CD14-positive monocyte (primary cell): ENCODE data around the gene NPIPA2. TPM values are rescaled to one million over a fixed set of nuclear protein-coding genes. Genes with fewer than 3 reads are reported as not detected.
"Not testable (repeated sequence)": the region's sequence is repeated elsewhere in the genome, so short reads cannot be mapped to it uniquely, and the experiment has no call there.

Experiments used
- DNase-seq, 3 donors: peaks; one replicate each; pipeline ENCODE4 v3.0.0-alpha.2; 2011 to 2022
- H2AFZ ChIP-seq: 2 replicates; pipeline ENCODE4 v1.6.0; 2012; ENCODE audit warnings: mild to moderate bottlenecking, low read depth, low read length, inconsistent platforms; ENCODE audit not compliant: insufficient read depth, poor library complexity, severe bottlenecking
- H3K27ac ChIP-seq, 2 donors: 1 replicate in 1 of 2; 2 replicates in 1 of 2; pipeline ENCODE4 v1.5.1; 2012 to 2013; ENCODE audit warnings: low read length in 2 of 2, control low read depth in 1 of 2, inconsistent platforms in 1 of 2, low read depth in 1 of 2, mild to moderate bottlenecking in 1 of 2
- H3K27me3 ChIP-seq, 2 donors: one replicate each; pipeline versions ENCODE4 v1.6.0 to v1.6.1; 2011 to 2013; ENCODE audit warnings: low read length in 2 of 2; ENCODE audit not compliant: control insufficient read depth in 2 of 2, insufficient read depth in 2 of 2
- H3K36me3 ChIP-seq, 2 donors: replicated peaks in 1 of 2; 1 replicate in 1 of 2; 2 replicates in 1 of 2; pipeline versions ENCODE4 v1.5.1 to v1.6.1; 2012 to 2013; ENCODE audit warnings: low read length in 2 of 2, control low read depth in 1 of 2, inconsistent platforms in 1 of 2, mild to moderate bottlenecking in 1 of 2; ENCODE audit not compliant: insufficient read depth in 2 of 2, control insufficient read depth in 1 of 2
- H3K4me1 ChIP-seq, 2 donors: 1 replicate in 1 of 2; 2 replicates in 1 of 2; pipeline versions ENCODE4 v1.5.1 to v1.6.1; 2012 to 2013; ENCODE audit warnings: low read length in 2 of 2, control low read depth in 1 of 2, inconsistent platforms in 1 of 2, mild to moderate bottlenecking in 1 of 2, moderate library complexity in 1 of 2; ENCODE audit not compliant: insufficient read depth in 2 of 2, control insufficient read depth in 1 of 2
- H3K4me2 ChIP-seq: replicated peaks from 2 replicates; pipeline ENCODE3; 2012; ENCODE audit warnings: low read length, moderate library complexity, mild to moderate bottlenecking; ENCODE audit not compliant: poor library complexity, severe bottlenecking; ENCODE audit errors: extremely low read depth
- H3K4me3 ChIP-seq, 3 experiments: fragments of 200-600 bp in 1 of 3; sonication (generic) in 1 of 3; replicated peaks in 1 of 3; 1 replicate in 2 of 3; 2 replicates in 1 of 3; pipeline ENCODE4 v1.5.1; 2011 to 2013; ENCODE audit warnings: low read length in 3 of 3, mild to moderate bottlenecking in 3 of 3, control low read depth in 2 of 3, low read depth in 2 of 3, inconsistent platforms in 1 of 3, moderate library complexity in 1 of 3
- H3K79me2 ChIP-seq: 2 replicates; pipeline ENCODE4 v1.6.0; 2012; ENCODE audit warnings: mild to moderate bottlenecking, control low read depth, inconsistent platforms, low read length, moderate library complexity; ENCODE audit not compliant: insufficient read depth
- H3K9ac ChIP-seq: 2 replicates; pipeline ENCODE4 v1.6.0; 2017; ENCODE audit warnings: low read length, mild to moderate bottlenecking; ENCODE audit not compliant: insufficient read depth, poor library complexity, severe bottlenecking
- H3K9me3 ChIP-seq, 2 donors: replicated peaks in 1 of 2; 1 replicate in 1 of 2; 2 replicates in 1 of 2; pipeline versions ENCODE4 v1.5.1 to v1.6.1; 2012 to 2013; ENCODE audit warnings: low read length in 2 of 2, control low read depth in 1 of 2; ENCODE audit not compliant: control insufficient read depth in 1 of 2, insufficient read depth in 1 of 2
- H4K20me1 ChIP-seq: 2 replicates; pipeline ENCODE4 v1.6.0; 2012; ENCODE audit warnings: mild to moderate bottlenecking, low read length, control low read depth, moderate library complexity; ENCODE audit not compliant: insufficient read depth
- H3K27ac Mint-ChIP-seq, 7 donors: one replicate each; pipeline ENCODE4 v1.8.0; 2020; ENCODE audit warnings: mild to moderate bottlenecking in 7 of 7, mixed read lengths in 7 of 7, moderate library complexity in 6 of 7, inconsistent platforms in 2 of 7
- H3K27me3 Mint-ChIP-seq, 3 donors: one replicate each; pipeline ENCODE4 v1.8.0; 2021 to 2022; ENCODE audit warnings: low read depth in 3 of 3, mild to moderate bottlenecking in 3 of 3, mixed read lengths in 3 of 3, moderate library complexity in 3 of 3, inconsistent platforms in 1 of 3
- H3K36me3 Mint-ChIP-seq, 2 donors: one replicate each; pipeline ENCODE4 v1.8.0; 2020; ENCODE audit warnings: mixed read lengths in 2 of 2, inconsistent platforms in 1 of 2, mild to moderate bottlenecking in 1 of 2
- H3K4me1 Mint-ChIP-seq: one replicate; pipeline ENCODE4 v1.8.0; 2020; ENCODE audit warnings: mild to moderate bottlenecking, mixed read lengths
- H3K4me3 Mint-ChIP-seq, 2 donors: one replicate each; pipeline ENCODE4 v1.8.0; 2020; ENCODE audit warnings: mild to moderate bottlenecking in 2 of 2, mixed read lengths in 2 of 2, moderate library complexity in 1 of 2
- H3K9me3 Mint-ChIP-seq, 7 donors: one replicate each; pipeline ENCODE4 v1.8.0; 2020 to 2022; ENCODE audit warnings: mixed read lengths in 7 of 7, mild to moderate bottlenecking in 6 of 7, moderate library complexity in 6 of 7, inconsistent platforms in 2 of 7
- WGBS: methylation state at CpG from one replicate; pipeline ENCODE4 v1.1.5; 2013; ENCODE audit warnings: missing lambda C conversion rate; ENCODE audit not compliant: insufficient coverage; 5-methylcytosine and 5-hydroxymethylcytosine counted together
- intact Hi-C, 2 donors: fragments of 100-400 bp; cut with micrococcal nuclease; formaldehyde crosslinking; loops; one replicate each; pipeline versions ENCODE4 v1.15.0 to v1.15.1; 2023
- polyA plus RNA-seq, 3 donors: library from polyadenylated mRNA; depleted of rRNA in 1 of 3; unstranded in 2 of 3; stranded (reverse) in 1 of 3; fragments of 300-500 nt in 2 of 3; fragments of >200 nt in 1 of 3; fragmentation: Illumina TruSeq in 2 of 3; gene quantifications; 1 replicate in 2 of 3; 2 replicates in 1 of 3; pipeline ENCODE4 v1.2.3, GENCODE V29; 2012 to 2021

The NPIPA2 gene
- polyA plus RNA-seq, 3 donors, result 2.0 TPM; not detected in 2

GRCh38 chr16:14773654-14774053 is 31.3 kb downstream of the NPIPA2 start:
- H3K27ac ChIP-seq, intact Hi-C loops, H3K9me3 Mint-ChIP-seq: not testable (repeated sequence)

DNA sequence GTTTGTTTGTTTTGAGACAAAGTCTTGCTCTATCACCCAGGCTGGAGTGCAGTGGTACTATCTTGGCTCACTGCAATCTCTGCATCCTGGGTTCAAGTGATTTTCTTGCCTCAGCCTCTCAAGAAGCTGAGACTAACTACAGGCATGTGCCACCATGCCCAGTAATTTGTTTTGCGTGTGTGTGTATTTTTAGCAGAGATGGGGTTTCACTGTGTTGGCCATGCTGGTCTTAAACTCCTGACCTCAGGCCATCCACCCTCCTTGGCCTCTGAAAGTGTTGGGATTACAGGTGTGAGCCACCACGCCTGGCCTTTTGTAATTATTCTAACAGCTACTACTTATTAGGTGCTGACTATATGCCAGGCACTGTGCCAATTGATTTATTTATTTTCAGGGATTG is 33.3 kb downstream of the NPIPA2 start:
- H3K27me3 Mint-ChIP-seq, H3K4me3 Mint-ChIP-seq, H3K4me1 Mint-ChIP-seq, intact Hi-C loops, H3K9me3 ChIP-seq, H3K4me1 ChIP-seq, H3K4me3 ChIP-seq, DNase-seq, H3K36me3 Mint-ChIP-seq, H3K9me3 Mint-ChIP-seq, H3K9ac ChIP-seq, H3K27me3 ChIP-seq, H2AFZ ChIP-seq, H3K27ac Mint-ChIP-seq, H3K27ac ChIP-seq, H3K79me2 ChIP-seq, H4K20me1 ChIP-seq, H3K36me3 ChIP-seq, H3K4me2 ChIP-seq: not testable (repeated sequence)
- WGBS, result no CpG with 5 or more reads among the region's 2 CpGs

More at GRCh38 chr16:14773654-14774053, 31.3 kb downstream of the NPIPA2 start:
- H3K36me3 ChIP-seq, H3K4me2 ChIP-seq, DNase-seq, H3K36me3 Mint-ChIP-seq, H3K4me3 Mint-ChIP-seq, H2AFZ ChIP-seq, H3K27ac Mint-ChIP-seq, H3K4me1 Mint-ChIP-seq, H3K9ac ChIP-seq, H3K79me2 ChIP-seq, H4K20me1 ChIP-seq, H3K4me1 ChIP-seq, H3K9me3 ChIP-seq, H3K27me3 Mint-ChIP-seq, H3K27me3 ChIP-seq, H3K4me3 ChIP-seq: not testable (repeated sequence)
- no CpG with 5 or more reads among the region's 2 CpGs for WGBS

GRCh38 chr16:14776763-14777162 is 34.4 kb downstream of the NPIPA2 start:
- H3K9me3 ChIP-seq, H3K9ac ChIP-seq, H3K4me1 ChIP-seq, H3K27me3 ChIP-seq, H3K4me3 Mint-ChIP-seq, H3K79me2 ChIP-seq, H3K27ac ChIP-seq, H3K9me3 Mint-ChIP-seq, H2AFZ ChIP-seq, DNase-seq, H3K4me1 Mint-ChIP-seq, H3K4me3 ChIP-seq, H3K4me2 ChIP-seq, H4K20me1 ChIP-seq, H3K27me3 Mint-ChIP-seq, H3K36me3 Mint-ChIP-seq, intact Hi-C loops, H3K36me3 ChIP-seq, H3K27ac Mint-ChIP-seq: not testable (repeated sequence)
- WGBS, result no CpG with 5 or more reads among the region's 6 CpGs

DNA sequence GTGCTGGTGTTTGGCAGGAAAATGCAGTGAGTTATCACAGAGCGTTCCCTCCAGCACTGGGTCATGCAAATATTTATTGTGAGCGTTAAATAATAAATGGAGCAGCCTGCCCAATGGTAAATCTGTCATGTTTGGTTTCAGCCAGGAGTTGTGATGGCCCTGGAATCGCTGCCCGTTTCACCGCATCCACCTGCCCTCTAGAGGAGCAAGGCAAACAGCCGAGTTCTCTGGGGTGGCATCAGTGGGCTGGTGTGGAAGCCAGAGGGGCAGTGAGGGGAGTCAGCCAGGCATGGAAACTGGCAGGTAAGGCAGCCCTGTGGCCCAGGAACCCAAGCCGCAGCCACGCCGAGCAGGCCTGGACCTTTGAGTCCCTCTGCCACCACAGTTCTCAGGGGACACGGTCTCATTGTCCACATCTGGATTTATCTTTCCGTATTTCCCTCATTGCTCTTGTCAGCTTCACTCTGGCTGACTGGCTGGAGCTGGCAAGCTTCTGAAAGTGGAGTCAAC is 37.1 kb downstream of the NPIPA2 start:
- no CpG with 5 or more reads among the region's 11 CpGs for WGBS
- H3K27me3 Mint-ChIP-seq, DNase-seq, H3K27ac ChIP-seq, H4K20me1 ChIP-seq, H3K4me1 Mint-ChIP-seq, H2AFZ ChIP-seq, H3K36me3 ChIP-seq, H3K9ac ChIP-seq, H3K4me1 ChIP-seq, H3K9me3 Mint-ChIP-seq, H3K27ac Mint-ChIP-seq, H3K36me3 Mint-ChIP-seq, H3K27me3 ChIP-seq, H3K4me3 ChIP-seq, intact Hi-C loops, H3K4me2 ChIP-seq, H3K4me3 Mint-ChIP-seq, H3K79me2 ChIP-seq, H3K9me3 ChIP-seq: not testable (repeated sequence)
